ENCODE data around the gene CYP2S1. TPM values are rescaled to one million over a fixed set of nuclear protein-coding genes. Genes with fewer than 3 reads are reported as not detected.

Gene CYP2S1
- total RNA-seq, 1 donor from 2014 or later, result 17.5 TPM

DNA sequence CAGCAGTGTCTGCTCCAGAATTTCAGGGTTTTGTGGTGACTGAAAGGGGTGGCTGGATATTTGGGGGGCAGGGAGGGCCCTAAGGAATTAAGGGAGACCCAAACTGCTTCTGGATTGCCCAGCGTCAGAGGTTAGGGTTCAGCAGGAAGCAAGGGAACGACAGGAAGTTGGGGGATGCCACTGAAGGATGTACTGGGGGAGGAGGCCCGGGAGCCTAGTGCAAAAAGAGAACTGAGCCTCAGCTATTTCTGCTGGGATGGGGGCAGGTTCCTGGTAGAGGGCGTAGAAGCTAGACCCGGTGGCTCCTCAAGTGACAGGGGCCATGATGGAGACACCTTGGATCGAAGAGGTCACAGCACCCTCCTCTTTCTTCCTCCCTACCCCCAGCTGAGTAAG is 1.1 kb downstream of the CYP2S1 start:
- Mint-ChIP-seq H3K27ac (ENCODE audit: unreplicated experiment) (peak overlapping the region; percentile 58), H3K4me3 (ENCODE audit: unreplicated experiment) (peak overlapping the region; percentile 85), H3K9me3 (ENCODE audit: unreplicated experiment) (no peaks in the 10 kb centered on the region), H3K4me1 (ENCODE audit: unreplicated experiment) (peaks cover 20% of the 10 kb centered on the region), H3K27me3 (ENCODE audit: unreplicated experiment) (peaks cover 6% of the 10 kb centered on the region), H3K36me3 (ENCODE audit: low read depth, unreplicated experiment) (peaks cover 7% of the 10 kb centered on the region)
- no peak for TF ChIP-seq CTCF (IDR thresholded peaks at IDR 0.05; ENCODE audit: unreplicated experiment)
- no peak for DNase-seq (ENCODE audit: low spot score)

DNA sequence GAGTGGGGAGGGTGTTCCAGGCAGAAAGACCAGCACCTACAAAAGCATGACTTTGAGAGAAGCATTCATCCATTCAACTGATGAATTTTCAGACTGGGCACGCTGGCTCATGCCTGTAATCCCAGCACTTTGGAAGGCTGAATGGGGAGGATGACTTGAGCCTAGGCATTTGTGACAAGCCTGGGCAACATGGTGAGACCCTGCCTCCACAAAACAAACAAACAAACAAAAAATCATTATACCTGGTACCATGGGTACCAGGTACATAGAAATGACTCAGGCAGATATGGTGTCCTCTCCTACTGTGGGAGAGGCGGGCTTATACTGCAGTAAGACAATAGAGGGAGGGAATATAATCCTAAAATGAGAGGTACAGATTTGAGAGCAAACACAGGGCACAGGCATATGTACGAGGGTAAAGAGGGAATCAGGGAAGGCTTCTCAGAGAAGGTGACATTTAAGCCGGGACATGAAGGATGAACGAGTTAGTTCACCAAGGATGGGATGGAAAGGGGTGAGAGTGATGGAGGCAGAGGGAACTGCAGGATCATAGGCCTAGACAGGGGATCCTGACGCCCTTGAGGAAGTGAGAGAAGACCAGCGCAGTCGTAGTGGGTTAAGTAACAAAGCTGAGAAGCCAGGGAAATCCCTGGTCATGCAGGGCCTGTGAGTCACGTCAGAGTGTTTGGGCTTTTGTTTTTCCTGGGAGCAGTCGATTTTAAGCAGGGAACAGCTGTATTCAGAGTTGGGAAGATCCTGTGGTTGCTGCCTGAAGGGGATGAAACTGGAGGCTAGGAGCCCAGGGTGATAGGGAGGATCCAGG is 2.9 kb downstream of the CYP2S1 start:
- no peak overlapping the region for H3K4me3 Mint-ChIP-seq (ENCODE audit: unreplicated experiment)
- no peak for TF ChIP-seq CTCF (IDR thresholded peaks at IDR 0.05; ENCODE audit: unreplicated experiment)
- DNase-seq (ENCODE audit: low spot score), result no peak
- peaks cover 7% of the 10 kb centered on the region for H3K36me3 Mint-ChIP-seq (ENCODE audit: low read depth, unreplicated experiment)
- no peak overlapping the region for H3K27ac Mint-ChIP-seq (ENCODE audit: unreplicated experiment)
- H3K27me3 Mint-ChIP-seq (ENCODE audit: unreplicated experiment), result peaks cover 6% of the 10 kb centered on the region
- peaks cover 16% of the 10 kb centered on the region for H3K4me1 Mint-ChIP-seq (ENCODE audit: unreplicated experiment)
- no peaks in the 10 kb centered on the region for H3K9me3 Mint-ChIP-seq (ENCODE audit: unreplicated experiment)

DNA sequence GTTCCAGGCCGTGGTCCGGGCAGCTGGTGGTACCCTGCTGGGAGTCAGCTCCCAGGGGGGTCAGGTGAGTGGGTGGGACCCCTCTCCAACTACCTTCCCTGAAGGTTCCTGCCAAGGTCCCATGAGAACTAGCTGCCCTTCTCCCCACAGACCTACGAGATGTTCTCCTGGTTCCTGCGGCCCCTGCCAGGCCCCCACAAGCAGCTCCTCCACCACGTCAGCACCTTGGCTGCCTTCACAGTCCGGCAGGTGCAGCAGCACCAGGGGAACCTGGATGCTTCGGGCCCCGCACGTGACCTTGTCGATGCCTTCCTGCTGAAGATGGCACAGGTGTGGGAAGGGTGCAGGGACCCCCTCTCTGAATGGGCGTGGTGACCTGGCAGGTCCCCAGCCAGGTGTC is 5.5 kb downstream of the CYP2S1 start:
- no peak for DNase-seq (ENCODE audit: low spot score)
- no peaks in the 10 kb centered on the region for H3K9me3 Mint-ChIP-seq (ENCODE audit: unreplicated experiment)
- peaks cover 7% of the 10 kb centered on the region for H3K4me1 Mint-ChIP-seq (ENCODE audit: unreplicated experiment)
- peaks cover 6% of the 10 kb centered on the region for H3K27me3 Mint-ChIP-seq (ENCODE audit: unreplicated experiment)
- TF ChIP-seq CTCF (IDR thresholded peaks at IDR 0.05; ENCODE audit: unreplicated experiment), result no peak
- H3K36me3 Mint-ChIP-seq (ENCODE audit: low read depth, unreplicated experiment), result peaks cover 4% of the 10 kb centered on the region
- no peak overlapping the region for H3K4me3 Mint-ChIP-seq (ENCODE audit: unreplicated experiment)
- H3K27ac Mint-ChIP-seq (ENCODE audit: unreplicated experiment), result no peak overlapping the region

GRCh38 chr19:41203371-41203770 is 10.4 kb downstream of the CYP2S1 start:
- peaks cover 10% of the 10 kb centered on the region for H3K36me3 Mint-ChIP-seq (ENCODE audit: low read depth, unreplicated experiment)

More at GRCh38 chr19:41203371-41203770, 10.4 kb downstream of the CYP2S1 start:
- H3K4me3 Mint-ChIP-seq (ENCODE audit: unreplicated experiment), result no peak overlapping the region
- DNase-seq (ENCODE audit: low spot score), result no peak
- no peak overlapping the region for H3K27ac Mint-ChIP-seq (ENCODE audit: unreplicated experiment)
- TF ChIP-seq CTCF (IDR thresholded peaks at IDR 0.05; ENCODE audit: unreplicated experiment), result no peak
- peaks cover 7% of the 10 kb centered on the region for H3K27me3 Mint-ChIP-seq (ENCODE audit: unreplicated experiment)
- H3K4me1 Mint-ChIP-seq (ENCODE audit: unreplicated experiment), result no peaks in the 10 kb centered on the region
- no peaks in the 10 kb centered on the region for H3K9me3 Mint-ChIP-seq (ENCODE audit: unreplicated experiment)

Measured in endothelial cell (in vitro differentiated cells).